Activated naive CD4-positive, alpha-beta T cell treated with anti-CD3 and anti-CD28 coated beads, Interleukin-2, amount 10 ng/mL, durations not matched to agents 7 days and 5 days (primary cell): ENCODE measurements around the gene DALRD3.
A peak's percentile ranks its signal among the peaks of the same experiment; 100 is the strongest.

ENCODE experiments used
- CTCF ChIA-PET: fragments of 350-600 bp; sonication (Branson Sonifier 250); formaldehyde crosslinking; loops from one replicate; lab custom pipeline; 2021; ENCODE audit warnings: antibody characterized with exemption; lab: Charles Lee
- DNase-seq: peaks from one replicate; pipeline ENCODE4 v3.0.0-alpha.2; 2020
- H3K27ac Mint-ChIP-seq: one replicate; pipeline ENCODE4 v1.8.0; 2021; ENCODE audit warnings: mild to moderate bottlenecking, moderate library complexity, mixed read lengths
- H3K27me3 Mint-ChIP-seq: one replicate; pipeline ENCODE4 v1.8.0; 2021; ENCODE audit warnings: mild to moderate bottlenecking, mixed read lengths
- H3K36me3 Mint-ChIP-seq: one replicate; pipeline ENCODE4 v1.8.0; 2021; ENCODE audit warnings: mixed read lengths
- H3K4me1 Mint-ChIP-seq: one replicate; pipeline ENCODE4 v1.8.0; 2021; ENCODE audit warnings: mixed read lengths
- H3K4me3 Mint-ChIP-seq: one replicate; pipeline ENCODE4 v1.8.0; 2021; ENCODE audit warnings: mild to moderate bottlenecking, moderate library complexity, mixed read lengths
- H3K9me3 Mint-ChIP-seq: one replicate; pipeline ENCODE4 v1.8.0; 2021; ENCODE audit warnings: mixed read lengths

Gene DALRD3, protein sequence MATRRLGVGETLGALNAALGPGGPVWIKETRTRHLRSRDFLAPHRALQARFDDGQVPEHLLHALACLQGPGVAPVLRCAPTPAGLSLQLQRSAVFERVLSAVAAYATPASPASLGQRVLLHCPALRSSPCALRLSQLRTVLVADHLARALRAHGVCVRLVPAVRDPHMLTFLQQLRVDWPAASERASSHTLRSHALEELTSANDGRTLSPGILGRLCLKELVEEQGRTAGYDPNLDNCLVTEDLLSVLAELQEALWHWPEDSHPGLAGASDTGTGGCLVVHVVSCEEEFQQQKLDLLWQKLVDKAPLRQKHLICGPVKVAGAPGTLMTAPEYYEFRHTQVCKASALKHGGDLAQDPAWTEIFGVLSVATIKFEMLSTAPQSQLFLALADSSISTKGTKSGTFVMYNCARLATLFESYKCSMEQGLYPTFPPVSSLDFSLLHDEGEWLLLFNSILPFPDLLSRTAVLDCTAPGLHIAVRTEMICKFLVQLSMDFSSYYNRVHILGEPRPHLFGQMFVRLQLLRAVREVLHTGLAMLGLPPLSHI

DNA sequence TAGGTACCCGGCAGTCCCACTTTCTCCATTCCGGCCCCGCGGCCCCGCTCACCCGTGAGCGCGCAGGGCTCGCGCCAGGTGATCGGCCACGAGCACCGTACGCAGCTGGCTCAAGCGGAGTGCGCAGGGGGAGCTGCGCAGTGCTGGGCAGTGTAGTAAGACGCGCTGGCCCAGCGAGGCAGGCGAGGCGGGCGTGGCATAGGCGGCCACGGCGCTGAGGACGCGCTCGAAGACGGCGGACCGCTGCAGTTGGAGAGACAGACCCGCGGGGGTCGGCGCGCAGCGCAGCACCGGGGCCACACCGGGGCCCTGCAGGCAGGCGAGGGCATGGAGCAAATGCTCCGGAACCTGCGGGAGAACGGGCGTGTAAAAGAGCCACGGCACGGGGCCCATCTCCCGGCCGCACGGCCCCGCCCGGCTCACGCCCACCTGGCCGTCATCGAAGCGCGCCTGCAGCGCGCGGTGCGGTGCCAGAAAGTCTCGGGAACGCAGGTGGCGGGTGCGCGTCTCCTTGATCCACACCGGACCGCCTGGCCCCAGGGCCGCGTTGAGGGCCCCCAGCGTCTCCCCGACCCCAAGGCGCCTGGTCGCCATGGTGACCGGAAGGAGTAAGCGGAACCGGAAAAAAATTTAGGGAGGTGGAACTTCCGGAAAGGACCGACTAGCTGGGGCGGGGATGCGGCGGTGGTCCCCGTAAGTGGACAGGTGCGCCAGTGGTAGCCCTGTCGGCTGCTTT is at the start of gene DALRD3:
Gene DALRD3, minus strand, starts transcription at position 610 of the 736 bp plus-strand sequence. Its CDS starts 16 bp downstream, at position 594.
- CTCF ChIA-PET: interaction anchor here (0.9 to 9.0 kb wide), 3 partner anchors 11 to 139 kb away, joined by 3 to 62 read pairs (median 6); partner anchors contain the start of gene WDR6
- Mint-ChIP-seq H3K4me1 (peaks cover 44% of the 10 kb centered on the region), H3K36me3 (peaks cover 25% of the 10 kb centered on the region), H3K9me3 (no peaks in the 10 kb centered on the region), H3K27me3 (no peaks in the 10 kb centered on the region), H3K27ac (peak within 1 kb of the TSS; percentile 99), H3K4me3 (peak within 1 kb of the TSS; percentile 90)
- DNase-seq: peak; percentile 78

DNA sequence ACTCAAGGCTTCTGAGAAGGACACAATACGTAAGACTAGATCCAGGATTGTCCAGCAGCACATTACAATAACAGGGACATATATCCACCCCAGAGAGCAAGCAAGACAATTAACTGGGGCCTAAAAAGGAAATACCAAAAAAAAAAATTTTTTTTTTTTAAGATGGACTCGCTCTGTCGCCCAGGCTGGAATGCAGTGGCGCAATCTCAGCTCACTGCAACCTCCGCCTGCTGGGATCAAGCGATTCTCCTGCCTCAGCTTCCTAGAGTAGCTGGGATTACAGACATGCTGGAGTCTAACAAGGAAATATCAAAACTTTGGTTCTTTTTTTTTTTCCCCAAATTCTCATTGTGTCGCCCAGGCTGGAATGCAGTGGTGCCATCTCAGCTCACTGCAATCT is 39.6 kb upstream of the DALRD3 start:
- DNase-seq: no peak
- Mint-ChIP-seq H3K9me3 (no peaks in the 10 kb centered on the region), H3K36me3 (peaks cover 30% of the 10 kb centered on the region), H3K27me3 (no peaks in the 10 kb centered on the region), H3K27ac (no peak overlapping the region), H3K4me3 (no peak overlapping the region), H3K4me1 (no peaks in the 10 kb centered on the region)
- CTCF ChIA-PET: no interaction called here

DNA sequence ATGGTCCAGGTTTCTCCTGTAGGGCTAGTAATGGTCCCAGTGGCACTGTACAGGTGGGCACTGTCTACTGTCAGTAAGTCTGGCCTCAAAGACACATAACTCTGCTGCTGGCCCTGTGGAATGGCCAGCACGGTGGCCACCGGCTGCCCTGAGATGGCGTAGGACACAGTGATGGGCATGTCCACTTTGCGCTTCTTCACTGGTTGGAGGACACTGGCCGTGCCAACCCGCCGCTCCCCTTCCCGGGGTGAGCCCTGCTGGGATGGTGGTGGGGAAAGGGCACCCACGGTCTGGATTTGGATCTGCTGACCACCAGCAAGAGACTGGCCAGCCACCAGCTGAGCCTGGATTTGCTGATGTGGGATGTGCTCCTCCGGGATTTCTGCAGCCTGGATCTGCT is 38.9 kb upstream of the DALRD3 start:
- Mint-ChIP-seq H3K4me3 (no peak overlapping the region), H3K27ac (no peak overlapping the region), H3K9me3 (no peaks in the 10 kb centered on the region), H3K36me3 (peaks cover 34% of the 10 kb centered on the region), H3K4me1 (no peaks in the 10 kb centered on the region), H3K27me3 (no peaks in the 10 kb centered on the region)
- CTCF ChIA-PET: no interaction called here
- DNase-seq: no peak

DNA sequence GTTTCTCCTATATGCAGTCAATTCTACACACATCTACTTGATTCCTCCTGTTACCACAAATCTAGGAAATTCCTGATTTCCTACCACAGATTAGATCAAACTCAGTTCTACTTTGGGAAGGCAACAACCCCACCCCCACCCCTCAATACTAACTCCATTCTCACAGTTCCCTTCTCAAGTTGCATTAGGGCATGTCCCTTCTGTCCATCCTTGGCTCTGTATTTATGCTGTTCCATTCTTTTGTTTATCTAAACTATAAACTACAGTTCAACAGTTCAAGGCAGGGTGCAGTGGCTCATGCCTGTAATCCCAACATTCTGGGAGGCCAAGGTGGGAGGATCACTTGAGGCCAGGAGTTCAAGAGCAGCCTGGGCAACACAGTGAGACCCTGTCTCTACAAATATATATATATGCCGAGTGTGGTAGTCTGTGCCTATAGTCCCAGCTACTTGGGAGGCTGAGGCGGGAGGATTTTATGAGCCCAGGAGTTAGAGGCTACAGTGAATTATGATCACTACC is 36.0 kb upstream of the DALRD3 start:
- no peaks in the 10 kb centered on the region for H3K9me3 Mint-ChIP-seq
- no peak overlapping the region for H3K4me3 Mint-ChIP-seq
- H3K4me1 Mint-ChIP-seq: no peaks in the 10 kb centered on the region
- CTCF ChIA-PET: no interaction called here
- no peak overlapping the region for H3K27ac Mint-ChIP-seq
- DNase-seq: no peak
- H3K36me3 Mint-ChIP-seq: peaks cover 47% of the 10 kb centered on the region
- H3K27me3 Mint-ChIP-seq: no peaks in the 10 kb centered on the region

DNA sequence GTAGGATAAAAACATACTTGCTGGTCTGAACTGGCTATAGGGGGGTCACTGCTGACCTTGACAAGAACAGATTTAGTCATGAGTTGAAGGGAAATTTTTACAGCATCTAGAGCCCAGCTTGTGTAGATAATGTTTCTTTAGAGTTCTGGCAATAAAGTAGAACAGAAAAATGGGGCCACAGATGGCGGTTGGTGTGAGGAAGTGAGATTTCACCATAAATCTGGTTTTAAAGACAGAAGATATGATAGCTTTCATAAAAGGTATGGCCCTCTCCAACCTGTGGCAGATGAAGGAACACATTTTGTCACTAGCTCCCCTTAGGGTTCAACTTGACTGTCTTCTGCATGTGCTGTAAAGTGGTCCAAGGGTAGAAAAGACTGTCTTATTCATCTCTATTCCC is 35.2 kb upstream of the DALRD3 start:
- Mint-ChIP-seq H3K27me3 (no peaks in the 10 kb centered on the region), H3K4me3 (no peak overlapping the region), H3K4me1 (no peaks in the 10 kb centered on the region), H3K9me3 (no peaks in the 10 kb centered on the region), H3K27ac (no peak overlapping the region), H3K36me3 (peaks cover 49% of the 10 kb centered on the region)
- CTCF ChIA-PET: no interaction called here
- DNase-seq: no peak

DNA sequence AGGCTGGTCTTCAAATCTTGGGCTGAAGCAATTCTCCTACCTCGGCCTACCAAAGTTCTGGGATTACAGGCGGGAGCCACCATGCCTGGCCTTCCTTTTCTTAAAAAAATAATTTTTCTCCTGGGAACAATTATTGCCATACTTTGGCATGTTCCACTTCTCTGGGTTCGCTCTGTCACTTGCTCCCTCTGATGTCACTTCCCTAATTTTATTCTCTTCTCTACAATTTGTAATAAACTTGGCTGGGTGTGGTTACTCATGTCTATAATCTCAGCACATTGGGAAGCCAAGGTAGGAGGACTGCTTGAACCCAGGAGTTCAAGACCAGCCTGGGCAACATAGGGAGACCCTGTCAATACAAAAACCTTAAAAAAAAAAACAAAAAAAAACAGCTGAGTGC is 16.9 kb upstream of the DALRD3 start:
- Mint-ChIP-seq H3K4me3 (no peak overlapping the region), H3K4me1 (peaks cover 1% of the 10 kb centered on the region), H3K27ac (no peak overlapping the region), H3K9me3 (no peaks in the 10 kb centered on the region), H3K27me3 (no peaks in the 10 kb centered on the region), H3K36me3 (peaks cover 45% of the 10 kb centered on the region)
- CTCF ChIA-PET: no interaction called here
- no peak for DNase-seq

DNA sequence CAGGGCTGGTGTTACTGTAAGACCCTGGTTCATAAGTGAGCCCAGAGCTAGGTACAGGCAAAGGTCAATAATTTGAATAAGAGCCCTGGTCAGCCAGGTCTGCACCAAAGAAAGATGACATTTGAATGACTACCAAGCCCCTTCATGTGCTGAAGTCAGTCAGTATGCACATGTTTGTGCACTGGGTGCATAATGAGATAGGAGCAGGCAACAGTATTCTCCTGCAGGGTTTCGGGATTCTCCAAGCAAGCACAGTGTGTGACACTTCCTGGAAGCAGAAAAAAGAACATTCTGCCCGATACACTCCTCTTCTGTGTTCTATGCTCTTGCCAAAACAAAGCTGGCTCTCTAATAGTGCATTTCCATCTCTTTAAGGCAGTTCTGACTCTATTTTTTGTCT is 16.3 kb upstream of the DALRD3 start:
- DNase-seq: no peak
- CTCF ChIA-PET: no interaction called here
- peaks cover 3% of the 10 kb centered on the region for H3K4me1 Mint-ChIP-seq
- peaks cover 44% of the 10 kb centered on the region for H3K36me3 Mint-ChIP-seq
- H3K27ac Mint-ChIP-seq: no peak overlapping the region
- no peaks in the 10 kb centered on the region for H3K27me3 Mint-ChIP-seq
- H3K4me3 Mint-ChIP-seq: no peak overlapping the region
- H3K9me3 Mint-ChIP-seq: no peaks in the 10 kb centered on the region

DNA sequence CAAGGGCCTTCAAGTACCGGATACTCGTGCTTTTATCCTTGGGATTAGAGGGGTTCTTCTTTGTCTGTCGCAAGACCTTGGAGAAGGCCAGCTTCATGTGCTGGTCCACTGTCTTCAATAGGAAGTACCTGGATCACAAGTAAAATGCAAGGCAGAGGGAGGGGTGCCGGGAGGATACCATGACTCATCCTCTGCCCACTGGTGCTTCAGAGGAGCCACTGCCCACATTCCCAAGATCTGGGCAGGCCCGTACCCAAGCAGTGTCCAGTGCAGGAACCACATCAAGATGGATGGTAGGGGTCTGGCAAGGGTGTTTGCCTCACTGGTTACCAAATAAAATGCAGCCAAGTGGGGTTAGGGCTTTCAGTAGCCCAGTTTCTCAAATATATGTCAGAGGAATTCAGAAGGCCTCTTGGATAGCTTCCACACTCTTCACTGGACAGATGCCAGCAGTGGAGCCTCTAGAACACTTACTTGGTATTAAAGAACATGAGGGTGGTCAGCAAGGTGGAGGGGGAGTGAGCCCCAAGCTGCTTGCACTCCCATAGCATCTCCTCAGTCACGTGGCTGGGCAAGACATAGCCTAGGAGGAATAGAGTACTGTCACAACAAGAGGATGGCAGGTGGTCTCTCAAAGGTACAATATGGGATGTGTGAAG is 14.4 kb upstream of the DALRD3 start:
- peak; percentile 14 for DNase-seq
- no peak overlapping the region for H3K4me3 Mint-ChIP-seq
- no peak overlapping the region for H3K27ac Mint-ChIP-seq
- no peaks in the 10 kb centered on the region for H3K9me3 Mint-ChIP-seq
- CTCF ChIA-PET: interaction anchor here (0.6 kb wide), 1 partner anchor 82 kb away, joined by 5 read pairs; no protein-coding TSS in a partner anchor
- H3K4me1 Mint-ChIP-seq: peaks cover 18% of the 10 kb centered on the region
- no peaks in the 10 kb centered on the region for H3K27me3 Mint-ChIP-seq
- H3K36me3 Mint-ChIP-seq: peaks cover 48% of the 10 kb centered on the region

DNA sequence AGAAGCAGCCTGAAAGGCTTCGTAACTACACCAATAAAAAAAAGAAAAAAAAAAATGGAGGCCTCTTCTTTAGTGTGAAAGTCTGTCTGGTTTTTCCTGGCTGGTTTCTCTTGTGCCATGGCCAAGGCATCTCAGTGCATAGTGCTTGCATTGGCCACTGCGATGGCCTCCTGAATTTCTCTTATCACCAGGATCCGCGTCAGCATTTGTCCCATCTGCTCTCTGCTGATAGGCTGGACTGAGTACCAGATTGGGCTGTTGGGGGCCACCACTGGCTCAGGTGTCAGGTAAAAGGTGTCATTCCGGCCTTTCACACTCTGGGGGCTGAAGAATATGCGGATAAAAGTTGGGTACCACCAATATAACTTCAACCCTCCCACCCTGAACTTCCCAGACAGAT is 11.9 kb upstream of the DALRD3 start:
- no peaks in the 10 kb centered on the region for H3K9me3 Mint-ChIP-seq
- H3K27me3 Mint-ChIP-seq: no peaks in the 10 kb centered on the region
- H3K36me3 Mint-ChIP-seq: peaks cover 57% of the 10 kb centered on the region
- H3K4me1 Mint-ChIP-seq: peaks cover 38% of the 10 kb centered on the region
- CTCF ChIA-PET: no interaction called here
- no peak overlapping the region for H3K4me3 Mint-ChIP-seq
- H3K27ac Mint-ChIP-seq: peak overlapping the region; percentile 87
- no peak for DNase-seq

DNA sequence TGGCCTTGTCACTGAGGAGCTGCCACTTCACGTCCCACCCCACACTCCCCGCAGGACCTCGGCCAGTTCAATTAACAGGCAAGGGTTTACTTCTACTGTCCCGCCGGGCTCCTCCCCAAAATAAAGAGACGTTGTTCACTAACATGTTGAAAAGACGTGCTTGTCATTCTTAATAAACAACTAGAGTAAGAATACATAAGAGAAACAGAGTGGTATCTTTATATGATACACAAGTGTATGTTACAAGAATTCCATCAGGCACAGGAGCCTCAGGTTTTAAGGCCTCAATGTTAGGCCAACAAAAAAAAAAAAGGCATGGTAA is 11.1 kb upstream of the DALRD3 start:
- Mint-ChIP-seq H3K4me3 (peak overlapping the region; percentile 85), H3K9me3 (no peaks in the 10 kb centered on the region), H3K4me1 (peaks cover 44% of the 10 kb centered on the region), H3K36me3 (peaks cover 56% of the 10 kb centered on the region), H3K27ac (peak overlapping the region; percentile 87), H3K27me3 (no peaks in the 10 kb centered on the region)
- no peak for DNase-seq
- CTCF ChIA-PET: interaction anchor here (0.5 to 1.3 kb wide), 6 partner anchors 9 to 315 kb away, joined by 3 to 10 read pairs (median 4); partner anchors contain the start of gene QRICH1

DNA sequence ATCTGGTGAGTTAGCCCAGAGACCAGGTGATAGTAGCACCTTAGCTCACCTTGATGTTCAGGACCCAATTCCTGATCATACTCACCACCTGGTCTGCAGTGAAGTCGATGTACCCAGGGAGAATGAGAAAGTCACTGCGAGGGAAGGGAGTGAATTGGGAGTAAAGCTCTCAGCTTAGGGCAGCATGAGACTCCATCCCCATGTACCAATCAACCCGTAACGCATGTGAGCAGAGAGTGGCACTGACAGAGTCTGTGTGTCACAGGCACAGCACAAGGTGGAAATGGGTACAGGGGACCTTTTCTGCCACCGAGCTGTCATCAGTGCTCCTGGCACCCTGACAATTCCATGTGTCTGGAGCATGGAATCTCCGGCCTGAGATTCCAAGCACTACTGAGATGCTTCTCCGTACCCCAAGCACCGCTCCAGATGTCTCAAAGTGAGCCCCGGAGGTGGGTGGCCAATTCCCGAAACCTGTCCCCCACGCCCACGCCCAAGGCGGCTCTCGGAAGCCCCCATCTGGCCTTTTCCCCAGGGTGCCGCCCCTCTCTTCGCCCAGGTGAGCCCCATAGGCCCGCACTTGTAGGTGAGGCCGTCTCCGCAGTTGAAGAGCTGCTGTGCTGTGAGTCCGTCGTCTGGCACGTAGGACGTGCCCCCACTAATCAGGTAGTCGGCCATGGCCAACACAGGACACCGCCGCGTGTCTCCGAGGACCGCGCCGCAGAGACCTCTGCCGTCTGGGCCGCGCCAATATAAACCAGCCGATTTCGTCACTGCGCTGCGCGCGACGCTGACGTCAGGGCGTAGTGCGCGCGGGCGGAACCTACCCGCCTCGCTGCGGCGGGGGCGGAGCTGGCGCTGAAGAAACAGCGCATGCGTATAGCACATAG is 10.5 kb upstream of the DALRD3 start, which contains the start of gene IMPDH2:
Gene IMPDH2, minus strand, starts transcription at position 726 of the 890 bp plus-strand sequence. Its CDS starts 48 bp downstream, at position 678.
- H3K4me1 Mint-ChIP-seq: peaks cover 48% of the 10 kb centered on the region
- CTCF ChIA-PET: interaction anchor here (0.5 to 1.3 kb wide), 7 partner anchors 9 to 316 kb away, joined by 3 to 10 read pairs (median 3); partner anchors contain the start of gene QRICH1
- no peaks in the 10 kb centered on the region for H3K27me3 Mint-ChIP-seq
- peak within 1 kb of the TSS; percentile 87 for H3K27ac Mint-ChIP-seq
- no peaks in the 10 kb centered on the region for H3K9me3 Mint-ChIP-seq
- peak within 1 kb of the TSS; percentile 85 for H3K4me3 Mint-ChIP-seq
- DNase-seq: peak; percentile 94
- peaks cover 60% of the 10 kb centered on the region for H3K36me3 Mint-ChIP-seq

DNA sequence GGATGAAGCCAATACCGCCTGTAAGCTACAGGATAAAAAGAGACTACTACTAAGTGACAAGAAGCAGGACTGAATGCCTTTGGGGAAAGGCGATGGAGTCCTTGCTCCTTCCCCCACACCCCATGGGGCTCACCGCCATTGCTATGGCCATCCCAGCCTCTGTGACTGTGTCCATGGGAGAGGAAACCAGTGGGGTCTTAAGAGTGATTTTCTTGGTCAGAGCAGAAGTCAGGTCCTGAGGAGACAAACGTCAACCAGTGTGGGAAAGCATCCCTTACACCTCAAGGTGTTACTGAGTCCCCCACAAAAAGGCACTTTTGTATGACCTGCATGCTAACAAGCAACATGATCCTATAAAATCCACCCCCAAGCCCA is 9.9 kb upstream of the DALRD3 start:
- DNase-seq: no peak
- H3K4me1 Mint-ChIP-seq: peaks cover 53% of the 10 kb centered on the region
- CTCF ChIA-PET: interaction anchor here (0.6 kb wide), 1 partner anchor 44 kb away, joined by 3 read pairs; no protein-coding TSS in a partner anchor
- H3K9me3 Mint-ChIP-seq: no peaks in the 10 kb centered on the region
- no peaks in the 10 kb centered on the region for H3K27me3 Mint-ChIP-seq
- H3K4me3 Mint-ChIP-seq: peak overlapping the region; percentile 85
- peaks cover 65% of the 10 kb centered on the region for H3K36me3 Mint-ChIP-seq
- peak overlapping the region; percentile 87 for H3K27ac Mint-ChIP-seq

DNA sequence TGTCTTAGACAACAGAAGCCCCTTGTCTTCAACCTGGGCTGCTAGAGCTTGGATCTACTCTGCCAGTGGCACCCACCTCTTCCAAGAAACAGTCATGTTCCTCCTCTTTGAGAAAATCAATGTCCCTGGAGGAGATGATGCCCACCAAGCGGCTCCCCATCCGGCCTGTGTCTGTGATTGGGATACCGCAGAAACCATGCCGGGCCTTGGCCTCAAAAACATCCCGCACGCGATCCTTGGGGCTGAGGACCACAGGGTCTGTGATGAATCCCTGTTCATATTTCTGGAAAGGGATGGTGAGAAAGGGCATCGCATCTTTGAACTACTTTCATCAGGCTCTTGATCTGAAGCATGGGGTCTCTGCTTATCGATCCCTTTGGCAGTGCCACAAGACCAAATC is 9.3 kb upstream of the DALRD3 start:
- DNase-seq: no peak
- CTCF ChIA-PET: no interaction called here
- no peak overlapping the region for H3K4me3 Mint-ChIP-seq
- H3K27me3 Mint-ChIP-seq: no peaks in the 10 kb centered on the region
- H3K36me3 Mint-ChIP-seq: peaks cover 67% of the 10 kb centered on the region
- H3K27ac Mint-ChIP-seq: no peak overlapping the region
- peaks cover 59% of the 10 kb centered on the region for H3K4me1 Mint-ChIP-seq
- no peaks in the 10 kb centered on the region for H3K9me3 Mint-ChIP-seq
